ENCODE data around the gene RTN3. TPM values are rescaled to one million over a fixed set of nuclear protein-coding genes. Genes with fewer than 3 reads are reported as not detected.

RTN3 gene
- total RNA-seq, 2 experiments from 2014 or later, result 34.0 to 69.3 TPM

DNA sequence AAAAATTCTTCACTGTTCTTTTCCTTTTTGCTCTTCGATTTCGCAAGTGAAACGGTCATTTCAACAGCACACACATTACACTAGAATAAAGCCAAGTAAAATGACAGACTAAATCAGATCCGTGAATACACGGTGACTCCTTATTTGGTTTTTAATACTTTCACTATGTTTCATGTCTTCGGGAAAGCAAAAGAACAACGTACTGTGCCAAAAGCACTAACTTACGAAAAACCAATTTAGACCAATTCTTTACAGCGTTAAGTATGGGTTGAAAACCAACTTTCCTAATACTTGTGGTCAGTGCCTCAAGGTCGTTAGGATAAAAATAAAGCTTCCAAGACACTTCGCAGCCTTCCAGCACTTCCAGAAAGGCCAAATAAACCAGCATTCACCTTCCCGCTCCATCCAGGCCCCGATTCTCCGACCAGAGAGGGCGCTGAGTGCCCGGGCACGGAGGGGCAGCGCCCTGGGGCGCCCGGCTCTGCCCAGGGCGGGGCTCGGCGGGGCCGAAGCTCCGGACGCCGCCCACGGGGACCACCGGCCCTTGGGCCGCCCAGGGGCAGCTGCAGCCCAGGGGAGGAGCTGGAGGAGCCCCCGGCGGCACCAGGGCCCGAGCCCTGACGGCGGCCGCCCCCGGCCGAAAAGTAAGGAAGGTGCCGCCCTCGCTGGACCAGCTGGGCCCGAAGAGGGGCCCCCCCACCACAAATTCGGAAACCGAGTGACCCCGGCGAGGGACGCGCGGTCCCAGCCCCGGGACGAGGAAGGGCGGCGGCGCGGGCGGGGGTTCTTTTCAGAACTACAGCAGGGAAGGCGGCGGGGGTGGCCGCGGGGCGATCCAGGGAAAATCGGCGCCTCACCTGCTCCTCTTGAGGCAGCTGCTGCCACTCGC is 10.6 kb upstream of the RTN3 start:
- intact Hi-C loops (cut with micrococcal nuclease; ENCODE audit: unreplicated experiment), result loop anchor here (1.0 to 5.0 kb wide), 3 partner anchors 68 to 267 kb away; partner anchors contain the start of genes NAA40 and SPINDOC
- Histone ChIP-seq H3K9me2 (ENCODE audit: insufficient read depth, low read length) (no peaks in the 10 kb centered on the region), H3K36me3 (ENCODE audit: insufficient read depth, low read length) (peaks cover 23% of the 10 kb centered on the region), H3K27ac (ENCODE audit: low read depth, low read length, poor library complexity, severe bottlenecking) (peak overlapping the region; percentile 48), H3K9me3 (ENCODE audit: low read length) (no peaks in the 10 kb centered on the region), H3K4me2 (ENCODE audit: low read length) (peak overlapping the region; percentile 76), H4K20me1 (ENCODE audit: insufficient read depth, low read length) (peaks cover 11% of the 10 kb centered on the region; the same call in 1 of the 2 replicates), H3K4me3 (ENCODE audit: low read depth, low read length, poor library complexity, severe bottlenecking) (peak overlapping the region; percentile 76), H3K4me1 (ENCODE audit: insufficient read depth, low read length, poor library complexity, severe bottlenecking) (peaks cover 27% of the 10 kb centered on the region), H2AFZ (ENCODE audit: low read length) (peak overlapping the region; percentile 70), H3K79me2 (ENCODE audit: insufficient read depth, low read depth, low read length) (peaks cover 55% of the 10 kb centered on the region)
- POLR2A ChIA-PET, result interaction anchor here (1.0 to 4.9 kb wide), 2 partner anchors 11 to 24 kb away, joined by 3 to 27 read pairs; partner anchors contain the start of gene RTN3
- no TSS peak for BruUV-seq (replicated peaks)
- CTCF ChIA-PET (ENCODE audit: unreplicated experiment), result interaction anchor here (0.5 to 1.3 kb wide), 2 partner anchors 15 to 64 kb away, joined by 3 read pairs; no protein-coding TSS in a partner anchor
- peak; percentile 59 for DNase-seq (ENCODE audit: low spot score)
- TF ChIP-seq EZH2phosphoT487 (IDR thresholded peaks at IDR 0.05; ENCODE audit: borderline replicate concordance, low read depth, low read length), result no peak
- TF ChIP-seq, protein P1, sequence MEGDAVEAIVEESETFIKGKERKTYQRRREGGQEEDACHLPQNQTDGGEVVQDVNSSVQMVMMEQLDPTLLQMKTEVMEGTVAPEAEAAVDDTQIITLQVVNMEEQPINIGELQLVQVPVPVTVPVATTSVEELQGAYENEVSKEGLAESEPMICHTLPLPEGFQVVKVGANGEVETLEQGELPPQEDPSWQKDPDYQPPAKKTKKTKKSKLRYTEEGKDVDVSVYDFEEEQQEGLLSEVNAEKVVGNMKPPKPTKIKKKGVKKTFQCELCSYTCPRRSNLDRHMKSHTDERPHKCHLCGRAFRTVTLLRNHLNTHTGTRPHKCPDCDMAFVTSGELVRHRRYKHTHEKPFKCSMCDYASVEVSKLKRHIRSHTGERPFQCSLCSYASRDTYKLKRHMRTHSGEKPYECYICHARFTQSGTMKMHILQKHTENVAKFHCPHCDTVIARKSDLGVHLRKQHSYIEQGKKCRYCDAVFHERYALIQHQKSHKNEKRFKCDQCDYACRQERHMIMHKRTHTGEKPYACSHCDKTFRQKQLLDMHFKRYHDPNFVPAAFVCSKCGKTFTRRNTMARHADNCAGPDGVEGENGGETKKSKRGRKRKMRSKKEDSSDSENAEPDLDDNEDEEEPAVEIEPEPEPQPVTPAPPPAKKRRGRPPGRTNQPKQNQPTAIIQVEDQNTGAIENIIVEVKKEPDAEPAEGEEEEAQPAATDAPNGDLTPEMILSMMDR (conservative IDR thresholded peaks at IDR 0.05; ENCODE audit: low read length), result peak; percentile 73

DNA sequence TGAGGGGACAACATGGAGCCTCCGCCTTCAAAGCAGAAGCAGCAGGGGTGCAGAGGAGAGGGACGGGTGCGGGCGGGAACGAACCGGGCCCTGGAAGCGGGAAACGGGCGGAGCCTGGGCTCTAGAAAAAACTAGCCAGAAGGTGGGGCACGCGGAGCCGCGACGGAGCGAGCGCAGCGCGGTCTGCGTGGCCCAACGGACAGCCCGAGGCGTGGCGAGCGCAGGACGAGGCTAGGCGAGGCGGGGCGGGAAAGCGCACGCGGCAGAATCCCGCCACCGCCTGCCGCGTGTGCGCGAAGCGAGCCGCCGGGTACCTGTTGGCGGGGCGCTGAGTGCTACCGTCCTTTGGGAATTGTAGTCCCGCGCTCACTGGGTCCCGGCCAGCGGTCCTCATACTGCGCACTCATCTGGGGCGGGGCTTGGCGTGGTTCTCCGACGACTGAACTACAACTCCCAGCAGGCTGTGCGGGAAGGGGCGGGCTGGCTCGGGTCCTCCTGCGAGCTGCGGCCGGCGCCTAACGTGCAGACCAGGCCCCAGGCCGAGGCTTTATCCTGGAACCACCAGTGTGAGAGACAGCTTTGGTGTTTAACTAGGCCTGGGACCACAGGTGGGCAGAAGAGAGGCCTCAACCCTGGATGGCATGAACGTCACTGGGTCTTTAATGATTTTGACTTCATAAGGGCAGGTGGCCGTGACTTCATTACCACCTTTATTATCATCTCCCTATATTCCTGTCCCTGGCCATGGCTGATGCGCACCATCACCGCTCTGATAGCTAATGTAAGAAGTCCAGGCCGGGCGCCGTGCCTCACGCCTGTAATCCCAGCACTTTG is 9.8 kb upstream of the RTN3 start, which contains the start of gene ATL3:
ATL3 (minus strand) TSS at position 55 of the 834 bp plus-strand sequence; CDS start at position 14, 41 bp downstream.
- Histone ChIP-seq H2AFZ (ENCODE audit: low read length) (peak within 1 kb of the TSS; percentile 70), H3K4me1 (ENCODE audit: insufficient read depth, low read length, poor library complexity, severe bottlenecking) (peaks cover 27% of the 10 kb centered on the region), H3K27ac (ENCODE audit: low read depth, low read length, poor library complexity, severe bottlenecking) (peak within 1 kb of the TSS; percentile 48), H3K9me3 (ENCODE audit: low read length) (no peaks in the 10 kb centered on the region), H3K4me2 (ENCODE audit: low read length) (peak within 1 kb of the TSS; percentile 76), H3K79me2 (ENCODE audit: insufficient read depth, low read depth, low read length) (peaks cover 46% of the 10 kb centered on the region), H3K9me2 (ENCODE audit: insufficient read depth, low read length) (no peaks in the 10 kb centered on the region), H3K4me3 (ENCODE audit: low read depth, low read length, poor library complexity, severe bottlenecking) (peak within 1 kb of the TSS; percentile 76), H3K36me3 (ENCODE audit: insufficient read depth, low read length) (peaks cover 20% of the 10 kb centered on the region), H4K20me1 (ENCODE audit: insufficient read depth, low read length) (peaks cover 11% of the 10 kb centered on the region; the same call in 1 of the 2 replicates)
- BruUV-seq (replicated peaks), result no TSS peak
- DNase-seq (ENCODE audit: low spot score), result peak; percentile 98
- intact Hi-C loops (cut with micrococcal nuclease; ENCODE audit: unreplicated experiment), result loop anchor here (5.0 kb wide), 2 partner anchors 141 to 266 kb away; partner anchors contain the start of genes NAA40 and SPINDOC
- ChIA-PET CTCF (ENCODE audit: unreplicated experiment) (interaction anchor here (0.5 to 1.3 kb wide), 2 partner anchors 16 to 63 kb away, joined by 3 read pairs; no protein-coding TSS in a partner anchor), POLR2A (interaction anchor here (1.0 to 4.9 kb wide), 4 partner anchors 8 to 78 kb away, joined by 3 to 27 read pairs (median 4); partner anchors contain the start of gene RTN3)
- TF ChIP-seq, protein P1 (conservative IDR thresholded peaks at IDR 0.05; ENCODE audit: low read length), result no peak
- no peak for TF ChIP-seq EZH2phosphoT487 (IDR thresholded peaks at IDR 0.05; ENCODE audit: borderline replicate concordance, low read depth, low read length)

Measured in OCI-LY7 (cell line).